T-helper 22 cell (primary cell): ENCODE measurements around the gene MON2.
"Not testable (repeated sequence)": the region's sequence is repeated elsewhere in the genome, so short reads cannot be mapped to it uniquely, and the experiment has no call there.

Experiments
- DNase-seq: peaks from one replicate; pipeline ENCODE4 v3.0.0-alpha.2; 2020; ENCODE audit warnings: low read depth

The MON2 gene

DNA sequence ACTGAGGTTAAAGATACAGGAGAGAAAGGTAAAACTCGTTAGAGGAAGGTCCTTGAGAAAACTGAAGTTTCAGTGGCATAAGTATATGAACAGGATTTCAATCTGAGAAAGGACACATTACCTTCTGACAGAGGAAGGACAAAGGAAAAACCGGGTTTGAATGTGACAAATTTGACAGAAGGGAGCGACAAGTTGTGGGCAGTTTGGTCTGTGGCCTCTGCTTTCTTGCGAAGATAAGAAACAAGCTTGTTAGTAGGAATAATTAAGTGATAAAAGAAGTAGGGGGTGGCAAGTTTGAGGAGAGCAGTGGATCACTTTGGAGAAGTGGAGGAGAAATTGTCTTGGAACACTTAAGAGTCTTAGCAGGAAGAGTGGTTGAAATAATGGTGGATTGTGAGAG lies 5.1 kb downstream of the MON2 start:
- no peak for DNase-seq

DNA sequence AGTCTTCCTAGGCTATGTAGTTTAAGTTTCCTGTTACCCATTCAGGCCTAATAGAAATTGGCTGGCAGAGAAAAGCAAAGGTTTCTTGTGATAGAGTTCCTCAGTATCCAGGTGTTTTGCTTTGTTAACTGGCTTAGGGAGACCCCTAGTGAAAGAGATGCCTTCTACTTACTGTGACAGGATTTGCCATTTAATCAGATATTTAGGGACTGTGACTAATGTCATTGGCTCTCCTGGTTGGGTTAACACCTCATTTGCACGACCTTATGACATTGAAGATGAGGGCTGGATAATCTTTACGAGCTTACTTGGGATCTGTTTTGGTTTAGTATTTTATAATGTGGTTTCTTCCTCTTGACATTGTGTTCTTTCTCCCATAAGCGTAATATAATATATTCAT lies 5.8 kb downstream of the MON2 start:
- no peak for DNase-seq

DNA sequence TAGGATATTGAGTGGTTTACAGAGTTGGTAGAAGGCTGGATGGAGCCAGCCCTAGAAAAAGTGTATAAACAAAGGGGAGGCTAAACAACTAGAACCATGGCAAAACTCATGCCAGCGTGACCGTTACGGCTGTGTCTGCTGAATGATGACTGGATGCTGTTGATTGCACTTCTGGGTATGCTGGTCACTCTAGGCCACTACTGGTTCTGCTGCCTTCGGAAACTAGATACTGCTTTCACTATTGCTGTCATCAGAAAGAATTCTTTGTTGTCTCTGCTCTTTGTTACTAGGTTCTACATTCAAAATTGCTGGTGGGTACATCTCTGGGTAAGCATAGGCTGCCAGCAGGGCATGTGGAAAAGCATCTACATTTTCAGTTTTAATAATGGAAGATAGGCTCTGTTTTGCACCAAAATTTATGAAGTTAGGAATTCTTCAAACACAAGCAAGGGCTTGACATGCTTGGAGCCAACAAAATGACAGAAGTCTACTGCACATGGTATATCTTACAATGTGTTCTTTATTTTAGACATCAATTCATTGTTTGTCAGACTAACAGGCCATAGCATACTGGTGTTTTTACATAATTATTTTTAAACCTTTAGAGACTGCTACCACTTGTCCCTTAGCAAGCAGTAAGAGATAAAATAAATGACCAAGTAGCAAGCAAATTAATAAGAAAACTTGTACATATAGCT lies 15.4 kb downstream of the MON2 start:
- DNase-seq = no peak

- DNase-seq = no peak
Observed at GRCh38 chr12:62482769-62483168, 16.1 kb downstream of the MON2 start.

GRCh38 chr12:62484233-62484632 lies 17.6 kb downstream of the MON2 start:
- DNase-seq = no peak

- DNase-seq = no peak
Observed at GRCh38 chr12:62505786-62506185, 39.2 kb downstream of the MON2 start.

DNA sequence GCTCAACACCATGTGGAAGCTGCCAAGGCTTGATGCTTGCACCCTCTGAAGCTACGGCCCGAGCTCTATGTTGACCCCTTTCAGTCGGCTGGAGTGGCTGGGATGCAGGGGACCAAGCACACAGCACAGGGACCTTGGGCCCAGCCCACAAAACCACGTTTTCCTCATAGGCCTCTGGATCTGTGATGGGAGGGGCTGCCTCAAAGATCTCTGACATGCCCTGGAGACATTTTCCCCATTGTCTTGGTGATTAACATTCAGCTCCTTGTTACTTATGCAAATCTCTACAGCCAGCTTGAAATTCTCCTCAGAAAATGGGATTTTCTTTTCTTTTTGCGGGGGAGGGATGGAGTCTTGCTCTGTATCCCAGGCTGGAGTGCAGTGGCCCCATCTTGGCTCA lies 46.3 kb downstream of the MON2 start:
- DNase-seq = no peak

DNA sequence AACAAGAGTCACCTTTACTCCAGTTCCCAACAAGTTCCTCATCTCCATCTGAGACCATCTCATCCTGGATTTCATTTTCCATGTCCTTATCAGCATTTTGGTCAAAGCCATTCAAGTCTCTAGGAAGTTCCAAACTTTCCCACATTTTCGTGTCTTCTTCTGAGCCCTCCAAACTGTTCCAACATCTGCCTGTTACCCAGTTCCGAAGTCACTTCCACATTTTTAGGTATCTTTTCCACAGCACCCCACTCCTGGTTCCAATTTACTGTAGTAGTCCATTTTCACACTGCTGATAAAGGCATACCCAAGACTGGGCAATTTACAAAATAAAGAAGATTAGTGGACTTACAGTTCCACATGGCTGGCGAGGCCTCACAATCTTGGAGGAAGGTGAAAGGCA lies 47.5 kb downstream of the MON2 start:
- not testable (repeated sequence) for DNase-seq

DNA sequence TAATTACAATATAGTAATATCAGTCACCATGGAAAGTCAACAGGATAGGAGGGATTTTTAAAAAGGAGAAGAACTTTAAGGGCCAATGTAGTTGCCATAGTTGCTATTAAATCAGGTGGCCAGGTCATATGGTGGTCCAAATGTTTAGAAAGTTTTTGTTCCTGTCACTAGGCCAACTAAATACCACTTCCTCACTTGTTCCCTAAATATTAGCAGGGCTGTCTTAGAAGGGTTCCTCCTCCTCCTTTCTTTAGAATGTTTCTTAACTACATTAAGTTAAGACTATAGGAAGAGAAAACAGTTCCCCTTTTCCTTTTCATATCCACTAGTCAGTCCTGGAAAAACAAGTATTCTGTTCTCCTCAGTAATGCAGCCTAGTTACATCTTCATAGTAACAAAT lies 50.3 kb downstream of the MON2 start:
- no peak for DNase-seq

- no peak for DNase-seq
Observed at GRCh38 chr12:62517887-62518286, 51.3 kb downstream of the MON2 start.

DNA sequence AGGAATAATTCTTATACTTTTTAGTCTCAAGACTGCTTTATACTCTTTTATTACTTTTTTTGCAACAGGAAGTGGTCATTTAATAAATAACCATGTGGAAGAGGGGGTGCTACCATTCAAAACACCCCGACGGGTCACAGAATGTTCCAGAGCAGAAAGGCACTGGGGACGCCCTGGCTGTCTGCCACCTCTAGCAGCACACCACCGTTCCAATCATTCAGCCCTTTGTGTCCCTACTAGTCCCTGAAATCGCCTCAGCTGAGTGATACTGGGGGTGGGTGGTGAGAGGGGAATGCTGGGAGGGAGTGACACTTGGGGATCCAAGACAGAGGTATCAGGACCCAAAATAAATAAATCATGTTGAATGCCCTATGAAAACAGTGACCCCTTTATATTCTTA lies 52.4 kb downstream of the MON2 start:
- DNase-seq = no peak

- no peak for DNase-seq
Observed at GRCh38 chr12:62520361-62520760, 53.7 kb downstream of the MON2 start.

GRCh38 chr12:62522984-62523383 lies 56.4 kb downstream of the MON2 start:
- no peak for DNase-seq

DNA sequence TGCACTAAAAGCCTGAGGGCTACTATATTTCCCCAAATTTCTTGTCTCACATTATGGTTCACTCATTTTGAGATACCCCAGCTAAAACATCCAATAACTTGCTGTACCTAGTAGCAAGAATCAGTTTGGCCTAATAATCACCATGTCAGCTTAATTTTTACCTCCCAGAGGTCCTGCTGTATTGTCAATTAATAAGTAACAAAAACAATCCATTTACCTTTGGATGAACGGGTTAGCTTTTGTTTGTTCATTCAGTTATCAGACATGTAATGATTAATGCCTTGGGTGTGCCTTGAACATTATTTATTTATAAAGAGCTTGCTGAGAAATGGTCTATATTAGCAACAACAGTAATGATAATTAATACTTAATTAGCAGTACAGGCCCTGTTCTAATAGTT lies 57.0 kb downstream of the MON2 start:
- DNase-seq = no peak

- DNase-seq = no peak
Observed at GRCh38 chr12:62525271-62525670, 58.6 kb downstream of the MON2 start.

DNA sequence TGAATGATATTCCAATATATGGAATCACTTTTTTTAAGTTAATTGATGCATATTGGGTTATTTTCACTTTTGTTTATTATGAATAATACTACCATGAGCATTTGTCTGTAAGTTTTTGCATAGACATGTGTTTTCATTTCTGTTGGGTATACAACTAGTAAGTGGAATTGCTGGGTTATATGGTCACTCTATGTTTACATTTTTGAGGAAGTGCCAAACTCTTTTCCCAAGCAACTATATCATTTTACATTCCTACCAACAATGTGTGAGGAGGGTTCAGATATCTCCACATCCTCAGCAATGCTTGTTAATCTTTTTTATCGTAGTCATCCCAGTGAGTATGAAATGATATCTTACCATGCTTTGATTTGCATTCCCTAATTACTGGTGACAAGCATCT lies 64.0 kb downstream of the MON2 start:
- DNase-seq = no peak

DNA sequence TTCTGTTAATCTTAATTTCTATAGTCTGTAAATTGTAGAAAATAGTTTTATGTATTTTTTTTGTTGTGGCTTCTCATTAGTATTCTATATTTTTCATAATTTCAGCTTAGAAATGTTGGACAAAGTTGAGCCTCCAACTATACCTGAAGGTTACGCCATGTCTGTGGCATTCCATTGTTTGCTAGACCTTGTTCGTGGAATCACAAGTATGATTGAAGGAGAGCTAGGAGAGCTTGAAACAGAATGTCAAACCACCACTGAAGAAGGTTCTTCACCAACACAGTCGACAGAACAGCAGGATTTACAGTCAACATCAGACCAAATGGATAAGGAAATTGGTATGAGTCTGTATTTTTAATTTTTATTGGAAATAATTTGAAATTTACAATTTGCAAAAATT lies 65.7 kb downstream of the MON2 start:
- no peak for DNase-seq

- DNase-seq = no peak
Observed at GRCh38 chr12:62533087-62533754, 66.6 kb downstream of the MON2 start.

- DNase-seq = no peak
Observed at GRCh38 chr12:62533755-62534107, 67.1 kb downstream of the MON2 start.

GRCh38 chr12:62536546-62536945 lies 69.9 kb downstream of the MON2 start:
- DNase-seq = no peak

DNA sequence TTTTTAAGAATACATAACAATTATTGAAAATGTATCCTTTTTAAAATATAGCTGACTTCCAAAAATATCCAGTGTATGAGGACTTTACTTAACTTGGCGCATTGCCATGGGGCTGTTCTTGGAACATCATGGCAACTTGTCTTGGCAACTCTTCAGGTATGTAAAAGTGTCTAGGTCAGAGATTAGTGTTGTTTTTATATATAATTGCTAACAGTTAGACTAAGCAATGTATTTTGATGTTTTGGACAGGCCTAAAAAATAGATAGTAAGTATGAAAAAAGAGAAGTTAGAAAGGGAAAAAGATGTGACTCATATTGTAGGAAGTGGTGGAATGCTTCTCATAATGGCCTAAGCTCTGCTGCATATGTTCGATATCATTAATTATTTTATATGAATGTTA lies 70.9 kb downstream of the MON2 start:
- DNase-seq = no peak

- DNase-seq = no peak
Observed at GRCh38 chr12:62540354-62540753, 73.7 kb downstream of the MON2 start.

DNA sequence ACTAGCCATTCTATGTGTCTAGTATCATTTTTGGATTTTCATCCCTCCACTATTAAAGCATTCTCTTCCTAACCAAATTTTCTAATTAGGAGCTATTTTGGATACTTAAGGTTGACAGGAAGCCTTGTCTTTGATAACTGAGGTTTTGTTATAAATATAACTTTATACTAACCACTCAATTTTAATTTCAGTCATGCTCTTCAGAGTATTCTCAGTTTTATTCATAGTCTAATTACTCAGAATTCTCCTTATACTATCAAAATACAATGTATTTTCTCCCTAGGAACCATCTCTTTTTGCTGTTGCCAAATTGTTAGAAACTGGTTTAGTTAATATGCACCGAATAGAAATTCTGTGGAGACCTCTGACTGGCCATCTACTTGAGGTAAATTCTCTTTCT lies 76.2 kb downstream of the MON2 start:
- no peak for DNase-seq

DNA sequence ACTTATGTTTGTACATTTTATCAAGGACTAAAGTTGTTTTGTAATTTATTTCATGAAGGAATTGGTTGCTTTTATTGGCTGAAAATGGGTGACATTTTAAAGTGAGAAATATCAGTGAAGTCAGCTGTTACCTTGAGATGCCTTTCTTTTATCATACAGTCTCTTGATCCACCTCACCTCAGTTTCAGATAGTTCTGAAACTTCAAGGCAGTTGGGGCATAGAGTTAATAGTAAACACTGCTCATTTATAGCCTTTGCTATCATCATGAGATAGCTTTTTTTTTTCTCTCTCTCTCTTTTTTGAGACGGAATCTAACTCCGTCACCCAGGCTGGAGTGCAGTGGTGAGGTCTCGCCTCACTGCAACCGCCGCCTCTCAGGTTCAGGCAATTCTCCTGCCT lies 76.7 kb downstream of the MON2 start:
- no peak for DNase-seq
